GM12801 (cell line): ENCODE measurements around the gene SH3GL1.

Experiments used
- CTCF ChIP-seq: IDR thresholded peaks from one replicate; pipeline ENCODE4 v1.5.1; 2011; ENCODE audit warnings: control low read depth; ENCODE audit not compliant: insufficient read length; ENCODE audit errors: extremely low read depth

The SH3GL1 gene

GRCh38 chr19:4338441-4339355, 61.6 kb downstream of the SH3GL1 start, which contains the start of gene STAP2:
TSS of gene STAP2 (minus strand) at chr19:4338827. CDS start at chr19:4338753, 74 bp downstream.
- TF ChIP-seq CTCF = no peak

- no peak for TF ChIP-seq CTCF
Measured at GRCh38 chr19:4337906-4338440, 62.4 kb downstream of the SH3GL1 start.

GRCh38 chr19:4334929-4335570, 65.3 kb downstream of the SH3GL1 start:
- no peak for TF ChIP-seq CTCF

- no peak for TF ChIP-seq CTCF
Measured at GRCh38 chr19:4329858-4330257, 70.5 kb downstream of the SH3GL1 start.

DNA sequence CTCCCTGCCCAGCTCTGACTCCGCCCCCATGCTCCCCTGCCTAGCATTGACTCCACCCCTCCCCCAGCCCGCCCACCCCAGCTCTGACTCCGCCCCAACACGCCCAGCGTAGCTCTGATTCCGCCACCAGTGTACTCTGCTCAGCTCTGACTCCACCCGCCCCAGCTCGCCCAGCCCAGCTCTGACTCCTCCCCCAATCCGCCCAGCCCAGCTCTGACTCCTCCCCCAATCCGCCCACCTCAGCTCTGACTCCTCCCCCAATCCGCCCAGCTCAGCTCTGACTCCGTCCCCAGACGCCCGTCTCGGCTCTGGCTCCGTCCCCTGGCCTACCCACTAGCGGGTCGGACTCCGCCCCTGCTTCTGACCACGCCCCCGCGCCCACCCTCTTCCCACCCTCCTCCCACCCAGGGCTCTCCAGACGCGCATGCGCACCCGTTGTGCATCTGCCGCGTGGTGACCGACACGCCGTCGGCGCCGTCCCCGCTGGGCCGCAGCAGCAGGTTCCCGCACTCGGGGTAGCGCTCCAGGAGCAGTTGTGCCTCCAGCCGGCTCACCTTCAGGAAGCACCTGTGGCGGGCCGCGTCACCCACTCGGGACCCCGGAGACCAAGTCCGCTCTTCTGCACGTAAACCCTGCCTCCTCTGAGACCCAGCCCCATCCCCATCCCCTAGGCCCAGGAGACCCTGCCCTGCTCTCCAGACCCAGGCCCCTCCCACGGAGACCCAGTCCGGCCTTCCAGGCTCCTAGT, 71.9 kb downstream of the SH3GL1 start:
- no peak for TF ChIP-seq CTCF

DNA sequence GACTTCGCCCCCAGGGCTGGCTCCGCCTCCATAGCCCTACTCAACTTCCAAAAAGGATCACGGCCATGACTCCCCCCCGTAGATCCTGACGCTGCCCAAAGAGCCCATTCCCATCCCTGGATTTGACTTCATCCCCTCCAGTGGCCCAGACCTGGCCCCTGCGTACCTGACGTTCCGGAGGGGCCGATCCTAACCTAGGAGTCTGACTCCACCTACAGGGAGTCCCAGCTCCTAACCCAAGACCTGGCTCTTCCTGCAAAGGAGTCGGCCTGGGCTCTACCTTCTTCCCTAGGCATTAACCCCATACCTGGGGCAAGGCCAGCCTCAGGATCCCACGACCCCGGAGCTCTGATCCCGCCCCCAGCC, 72.5 kb downstream of the SH3GL1 start:
- no peak for TF ChIP-seq CTCF
